Measurements from ENCODE around the gene TRIP6. TPM values are rescaled to one million over a fixed set of nuclear protein-coding genes. Genes with fewer than 3 reads are reported as not detected.
"Not testable (repeated sequence)": the region's sequence is repeated elsewhere in the genome, so short reads cannot be mapped to it uniquely, and the experiment has no call there.

TRIP6 gene
- total and polyA plus RNA-seq, 2 of the 8 experiments (the other 6 are each of a cell fraction or from before 2014, with no cell fraction given) = 88.4 to 103 TPM

DNA sequence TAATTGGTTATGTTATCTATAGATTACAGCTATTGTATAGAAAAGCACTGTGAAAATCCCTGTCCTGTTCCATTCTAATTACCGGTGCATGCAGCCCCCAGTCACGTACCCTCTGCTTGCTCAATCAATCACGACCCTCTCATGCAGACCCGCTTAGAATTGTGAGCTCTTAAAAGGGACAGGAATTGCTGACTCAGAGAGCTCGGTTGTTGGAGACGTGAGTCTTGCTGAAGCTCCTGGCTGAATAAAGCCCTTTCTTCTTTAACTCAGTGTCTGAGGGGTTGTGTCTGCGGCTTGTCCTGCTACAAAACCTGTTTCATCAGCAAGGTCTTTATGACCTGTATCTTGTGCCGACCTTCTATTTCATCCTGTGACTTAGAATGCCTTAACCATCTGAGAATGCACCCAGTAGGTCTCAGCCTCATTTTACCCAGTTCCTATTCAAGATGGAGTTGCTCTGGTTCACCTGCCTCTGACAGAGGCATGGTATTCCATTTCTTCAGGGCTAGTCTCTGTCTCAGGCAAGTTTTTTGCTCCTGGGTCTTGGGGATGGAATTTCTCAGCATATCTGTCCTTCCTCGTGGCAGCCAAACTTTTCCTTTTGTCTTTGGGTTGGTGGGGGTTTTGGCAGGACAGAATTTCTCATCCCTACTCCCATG, 52.7 kb downstream of the TRIP6 start:
- Histone ChIP-seq H2BK5ac (ENCODE audit: low read depth, low read length) (peak overlapping the region; percentile 61; the same call in 1 of the 2 replicates), H2BK15ac (ENCODE audit: low read length) (peak overlapping the region; percentile 40; the same call in 1 of the 2 replicates), H4K91ac (replicated peaks; ENCODE audit: insufficient read length, low read length) (peak overlapping the region; percentile 15), H2BK20ac (ENCODE audit: low read length) (peak overlapping the region; percentile 37; the same call in 1 of the 2 replicates), H3K4ac (replicated peaks; ENCODE audit: insufficient read length, low read depth, low read length) (peak overlapping the region; percentile 40), H2BK12ac (ENCODE audit: low read depth, low read length) (peak overlapping the region; percentile 18; the same call in 1 of the 2 replicates)
- FAIRE-seq; H3K23ac ChIP-seq (ENCODE audit: insufficient read length); H3K27ac ChIP-seq (ENCODE audit: low read depth, low read length); H3K9me3 ChIP-seq (ENCODE audit: insufficient read depth in 2 of 2, low read depth in 1 of 2, low read length in 1 of 2); H4K8ac ChIP-seq (ENCODE audit: extremely low read depth, insufficient read depth, low read length); H3K9ac ChIP-seq (replicated peaks in 1 of 4; ENCODE audit: extremely low read depth in 1 of 4, low read depth in 3 of 4, low read length in 3 of 4); H3K56ac ChIP-seq (replicated peaks; ENCODE audit: insufficient read length, low read depth, low read length); H2AK5ac ChIP-seq (ENCODE audit: low read depth, low read length); H3K79me2 ChIP-seq (ENCODE audit: control insufficient read depth in 1 of 2, insufficient read depth in 2 of 2, low read length in 2 of 2); DNase-seq (ENCODE audit: low read depth in 1 of 2, low spot score in 2 of 2); H4K5ac ChIP-seq (ENCODE audit: insufficient read length, low read depth, low read length); H3K4me1 ChIP-seq (replicated peaks in 1 of 4; ENCODE audit: control insufficient read depth in 3 of 4, insufficient read depth in 4 of 4, low read length in 3 of 4); H2BK120ac ChIP-seq (replicated peaks; ENCODE audit: low read depth, low read length); H3K79me1 ChIP-seq (ENCODE audit: low read depth, low read length); H4K20me1 ChIP-seq (replicated peaks in 1 of 2; ENCODE audit: control insufficient read depth in 1 of 2, insufficient read depth in 2 of 2, low read length in 2 of 2); H3K18ac ChIP-seq (ENCODE audit: extremely low read depth, low read length); H3K14ac ChIP-seq (ENCODE audit: insufficient read length); H3K23me2 ChIP-seq (ENCODE audit: low read depth, low read length); H3K4me3 ChIP-seq (ENCODE audit: extremely low read depth in 1 of 4, insufficient read depth in 2 of 4, low read depth in 3 of 4, low read length in 4 of 4); H3K4me2 ChIP-seq (ENCODE audit: insufficient read depth in 1 of 2, low read depth in 2 of 2, low read length in 2 of 2); POLR2A ChIA-PET (ENCODE audit: partially characterized antibody); H2AFZ ChIP-seq (ENCODE audit: low read length); H3K36me3 ChIP-seq (ENCODE audit: control insufficient read depth in 2 of 4, insufficient read depth in 4 of 4, low read length in 3 of 4); H3K27me3 ChIP-seq (replicated peaks in 1 of 4; ENCODE audit: control insufficient read depth in 3 of 4, extremely low read depth in 1 of 4, insufficient read depth in 3 of 4, low read length in 3 of 4): not testable (repeated sequence)
- WGBS, 2 experiments (ENCODE audit: extremely low coverage in 1 of 2, insufficient coverage in 1 of 2, insufficient read length in 1 of 2, insufficient replicate concordance in 2 of 2, low coverage in 1 of 2, low lambda C conversion rate in 2 of 2, missing lambda C conversion rate in 1 of 2) = 94% methylated on average over 9 of the region's 9 CpGs; no CpG with 5 or more reads in 1 of the 2 experiments
- TF ChIP-seq MAFK (IDR thresholded peaks at IDR 0.05; ENCODE audit: low read depth, low read length) = peak; percentile 33; the same call in 1 of the 2 replicates
- CTCF ChIA-PET (ENCODE audit: partially characterized antibody) = interaction anchor here (0.9 to 1.5 kb wide), 2 partner anchors 10 to 22 kb away, joined by 3 to 5 read pairs; no protein-coding TSS in a partner anchor
